Endothelial cell (in vitro differentiated cells): ENCODE results near the gene ADGRB2. TPM values are rescaled to one million over a fixed set of nuclear protein-coding genes. Genes with fewer than 3 reads are reported as not detected.
A peak's percentile ranks its signal among the peaks of the same experiment; 100 is the strongest.

Experiments used
- DNase-seq: peaks from one replicate; pipeline ENCODE4 v3.0.0; 2021; ENCODE audit warnings: low spot score
- H3K27ac Mint-ChIP-seq: one replicate; pipeline ENCODE4 v1.8.0; 2021; ENCODE audit warnings: mixed read lengths, inconsistent platforms; ENCODE audit not compliant: unreplicated experiment
- H3K27me3 Mint-ChIP-seq: one replicate; pipeline ENCODE4 v1.8.0; 2021; ENCODE audit warnings: mild to moderate bottlenecking, moderate library complexity, mixed read lengths, inconsistent platforms; ENCODE audit not compliant: unreplicated experiment
- H3K36me3 Mint-ChIP-seq: one replicate; pipeline ENCODE4 v1.8.0; 2021; ENCODE audit warnings: mild to moderate bottlenecking, low read depth, mixed read lengths, inconsistent platforms; ENCODE audit not compliant: unreplicated experiment
- H3K4me1 Mint-ChIP-seq: one replicate; pipeline ENCODE4 v1.8.0; 2021; ENCODE audit warnings: mild to moderate bottlenecking, mixed read lengths, inconsistent platforms; ENCODE audit not compliant: unreplicated experiment
- H3K4me3 Mint-ChIP-seq: one replicate; pipeline ENCODE4 v1.8.0; 2021; ENCODE audit warnings: mild to moderate bottlenecking, mixed read lengths, inconsistent platforms; ENCODE audit not compliant: unreplicated experiment
- H3K9me3 Mint-ChIP-seq: one replicate; pipeline ENCODE4 v1.8.0; 2021; ENCODE audit warnings: mixed read lengths, inconsistent platforms; ENCODE audit not compliant: unreplicated experiment
- CTCF ChIP-seq: fragments of 200-600 bp; sonication (generic); IDR thresholded peaks from one replicate; pipeline ENCODE4 v1.5.0; 2021; ENCODE audit warnings: antibody characterized with exemption; ENCODE audit not compliant: unreplicated experiment
- total RNA-seq: library from RNA; stranded (reverse); fragmentation: NEBNext Ultra II Directional; extraction: Animal tissue kit (Norgen Biotek cat#: 25700); gene quantifications from one replicate; pipeline ENCODE4 v1.2.1, GENCODE V29; 2021; ENCODE audit not compliant: unreplicated experiment

Gene ADGRB2
- total RNA-seq, 1 donor from 2014 or later = 0.44 TPM

- no peak for TF ChIP-seq CTCF
- Mint-ChIP-seq H3K9me3 (no peaks in the 10 kb centered on the region), H3K27ac (peak overlapping the region; percentile 10), H3K4me1 (peaks cover 48% of the 10 kb centered on the region), H3K36me3 (peaks cover 7% of the 10 kb centered on the region), H3K27me3 (peaks cover 12% of the 10 kb centered on the region), H3K4me3 (no peak overlapping the region)
- no peak for DNase-seq
Measured at GRCh38 chr1:31750858-31751510, 13.2 kb downstream of the ADGRB2 start.

- H3K27ac Mint-ChIP-seq = no peak overlapping the region
Measured at GRCh38 chr1:31749785-31750735, 14.1 kb downstream of the ADGRB2 start.

GRCh38 chr1:31748365-31748764 is 15.8 kb downstream of the ADGRB2 start:
- Mint-ChIP-seq H3K4me1 (peaks cover 50% of the 10 kb centered on the region), H3K27me3 (peaks cover 11% of the 10 kb centered on the region), H3K27ac (no peak overlapping the region), H3K9me3 (no peaks in the 10 kb centered on the region), H3K36me3 (peaks cover 7% of the 10 kb centered on the region), H3K4me3 (no peak overlapping the region)
- TF ChIP-seq CTCF = no peak
- no peak for DNase-seq

More at GRCh38 chr1:31749785-31750735, 14.1 kb downstream of the ADGRB2 start:
- DNase-seq = no peak
- H3K9me3 Mint-ChIP-seq = no peaks in the 10 kb centered on the region
- peaks cover 48% of the 10 kb centered on the region for H3K4me1 Mint-ChIP-seq
- no peak overlapping the region for H3K4me3 Mint-ChIP-seq
- TF ChIP-seq CTCF = no peak
- H3K27me3 Mint-ChIP-seq = peaks cover 11% of the 10 kb centered on the region
- peaks cover 7% of the 10 kb centered on the region for H3K36me3 Mint-ChIP-seq

GRCh38 chr1:31747304-31747703 is 16.8 kb downstream of the ADGRB2 start:
- no peak for TF ChIP-seq CTCF
- H3K9me3 Mint-ChIP-seq = no peaks in the 10 kb centered on the region
- peak overlapping the region; percentile 63 for H3K4me3 Mint-ChIP-seq
- peak overlapping the region; percentile 53 for H3K27ac Mint-ChIP-seq
- H3K4me1 Mint-ChIP-seq = peaks cover 40% of the 10 kb centered on the region
- peaks cover 7% of the 10 kb centered on the region for H3K36me3 Mint-ChIP-seq
- DNase-seq = no peak
- H3K27me3 Mint-ChIP-seq = peaks cover 11% of the 10 kb centered on the region
